HEK293 (cell line): ENCODE measurements around the gene GID8.

Experiments
- CTCF ChIA-PET: fragments of 350-600 bp; formaldehyde crosslinking; extraction: SDS; loops from one replicate; lab custom pipeline; 2021; ENCODE audit warnings: antibody characterized with exemption; lab: Yijun Ruan, JAX
- POLR2A ChIA-PET: fragments of 300-600 bp; formaldehyde crosslinking; extraction: SDS; loops from one replicate; lab custom pipeline; 2020; ENCODE audit warnings: antibody characterized with exemption, inconsistent platforms; lab: Yijun Ruan, JAX
- H3K27ac ChIP-seq: fragments of 200-500 bp; sonication (Bioruptor generic); 2 replicates; pipeline ENCODE4 v1.5.1; 2014; ENCODE audit warnings: low read depth, low read length, control low read depth, inconsistent platforms; ENCODE audit errors: extremely low read depth
- H3K36me3 ChIP-seq, 2 experiments: fragments of 200-500 bp in 1 of 2; sonication (Bioruptor generic) in 1 of 2; 1 replicate in 1 of 2; 2 replicates in 1 of 2; pipeline ENCODE4 v1.5.1; 2014 to 2017; ENCODE audit warnings: inconsistent platforms in 2 of 2, low read length in 2 of 2; ENCODE audit not compliant: control insufficient read depth in 2 of 2, insufficient read depth in 1 of 2
- H3K4me1 ChIP-seq: fragments of 200-500 bp; sonication (Bioruptor generic); 2 replicates; pipeline ENCODE4 v1.5.1; 2014; ENCODE audit warnings: mild to moderate bottlenecking, low read length, inconsistent platforms; ENCODE audit not compliant: control insufficient read depth, insufficient read depth
- H3K4me3 ChIP-seq: 2 replicates; pipeline ENCODE4 v1.5.1; 2011; ENCODE audit warnings: low read depth, mild to moderate bottlenecking, control low read depth, low read length, moderate library complexity
- H3K9me3 ChIP-seq: fragments of 200-500 bp; sonication (Bioruptor generic); 2 replicates; pipeline ENCODE4 v1.5.1; 2014; ENCODE audit warnings: low read depth, low read length, inconsistent platforms; ENCODE audit not compliant: control insufficient read depth, insufficient read depth
- CTCF ChIP-seq: fragments of 450-650 bp; formaldehyde crosslinking; IDR thresholded peaks from 2 replicates; pipeline ENCODE4 v1.5.1; 2016; ENCODE audit warnings: missing biosample characterization, missing genetic modification characterization
- PRDM1 ChIP-seq: fragments of 450-650 bp; formaldehyde crosslinking; IDR thresholded peaks from 2 replicates; pipeline ENCODE4; 2016; ENCODE audit warnings: missing biosample characterization, missing genetic modification characterization
- SALL2 ChIP-seq: fragments of 450-650 bp; formaldehyde crosslinking; IDR thresholded peaks from 2 replicates; pipeline ENCODE4 v1.5.0; 2017; ENCODE audit warnings: missing biosample characterization, mild to moderate bottlenecking, missing genetic modification characterization, borderline replicate concordance
- SCRT2 ChIP-seq: fragments of 450-650 bp; formaldehyde crosslinking; IDR thresholded peaks from 2 replicates; pipeline ENCODE4 v1.5.1; 2016; ENCODE audit warnings: missing biosample characterization, missing genetic modification characterization
- YY2 ChIP-seq: fragments of 450-650 bp; formaldehyde crosslinking; IDR thresholded peaks from 2 replicates; pipeline ENCODE4 v1.5.1; 2016; ENCODE audit warnings: missing biosample characterization, missing genetic modification characterization
- ZBTB11 ChIP-seq: fragments of 450-650 bp; formaldehyde crosslinking; conservative IDR thresholded peaks from 2 replicates; pipeline ENCODE4 v1.5.1; 2016; ENCODE audit warnings: low read depth, missing biosample characterization, missing genetic modification characterization
- ZBTB7A ChIP-seq: fragments of 450-650 bp; formaldehyde crosslinking; IDR thresholded peaks from 2 replicates; pipeline ENCODE4 v1.5.1; 2016; ENCODE audit warnings: low read depth, missing biosample characterization, missing genetic modification characterization
- ZNF133 ChIP-seq: fragments of 450-650 bp; formaldehyde crosslinking; IDR thresholded peaks from 2 replicates; pipeline ENCODE4 v1.5.1; 2016; ENCODE audit warnings: missing biosample characterization, missing genetic modification characterization
- ZNF146 ChIP-seq: fragments of 450-650 bp; formaldehyde crosslinking; IDR thresholded peaks from 2 replicates; pipeline ENCODE4 v1.5.1; 2016; ENCODE audit warnings: missing biosample characterization, missing genetic modification characterization
- ZNF16 ChIP-seq: fragments of 450-650 bp; formaldehyde crosslinking; IDR thresholded peaks from 2 replicates; pipeline ENCODE4 v1.5.1; 2016; ENCODE audit warnings: low read depth, missing biosample characterization, missing genetic modification characterization
- ZNF19 ChIP-seq: fragments of 450-650 bp; formaldehyde crosslinking; IDR thresholded peaks from 2 replicates; pipeline ENCODE4; 2016; ENCODE audit warnings: missing biosample characterization, missing genetic modification characterization, low read depth
- ZNF23 ChIP-seq: fragments of 450-650 bp; formaldehyde crosslinking; IDR thresholded peaks from 2 replicates; pipeline ENCODE4 v1.5.1; 2016; ENCODE audit warnings: missing biosample characterization, missing genetic modification characterization, borderline replicate concordance
- ZNF239 ChIP-seq: fragments of 450-650 bp; formaldehyde crosslinking; IDR thresholded peaks from 2 replicates; pipeline ENCODE4 v1.5.1; 2016; ENCODE audit warnings: missing biosample characterization, missing genetic modification characterization
- ZNF302 ChIP-seq: fragments of 450-650 bp; formaldehyde crosslinking; IDR thresholded peaks from 2 replicates; pipeline ENCODE4 v1.5.1; 2016; ENCODE audit warnings: missing biosample characterization, missing genetic modification characterization, low read depth
- ZNF354C ChIP-seq: fragments of 450-650 bp; formaldehyde crosslinking; IDR thresholded peaks from 2 replicates; pipeline ENCODE4 v1.5.1; 2016; ENCODE audit warnings: missing biosample characterization, missing genetic modification characterization, low read depth, borderline replicate concordance
- ZNF423 ChIP-seq: fragments of 450-650 bp; formaldehyde crosslinking; IDR thresholded peaks from 2 replicates; pipeline ENCODE4 v1.5.1; 2016; ENCODE audit warnings: missing biosample characterization, missing genetic modification characterization
- ZNF518A ChIP-seq: fragments of 450-650 bp; formaldehyde crosslinking; conservative IDR thresholded peaks from 2 replicates; pipeline ENCODE4 v1.5.1; 2016; ENCODE audit warnings: low read depth, missing biosample characterization, missing genetic modification characterization
- ZNF555 ChIP-seq: fragments of 450-650 bp; formaldehyde crosslinking; conservative IDR thresholded peaks from 2 replicates; pipeline ENCODE4 v1.5.1; 2017; ENCODE audit warnings: missing biosample characterization, mild to moderate bottlenecking, missing genetic modification characterization, inconsistent platforms
- ZNF558 ChIP-seq: fragments of 450-650 bp; formaldehyde crosslinking; IDR thresholded peaks from 2 replicates; pipeline ENCODE4 v1.5.1; 2016; ENCODE audit warnings: missing biosample characterization, missing genetic modification characterization
- ZNF596 ChIP-seq: fragments of 450-650 bp; IDR thresholded peaks from 2 replicates; pipeline ENCODE4 v1.5.0; 2018; ENCODE audit warnings: missing biosample characterization, mild to moderate bottlenecking, missing genetic modification characterization, moderate library complexity
- ZNF629 ChIP-seq: fragments of 450-650 bp; formaldehyde crosslinking; IDR thresholded peaks from 2 replicates; pipeline ENCODE4 v1.5.1; 2017; ENCODE audit warnings: missing biosample characterization, missing genetic modification characterization
- ZNF654 ChIP-seq: fragments of 450-650 bp; formaldehyde crosslinking; IDR thresholded peaks from 2 replicates; pipeline ENCODE4 v1.5.1; 2016; ENCODE audit warnings: low read depth, missing biosample characterization, missing genetic modification characterization
- ZSCAN5A ChIP-seq: fragments of 450-650 bp; formaldehyde crosslinking; IDR thresholded peaks from 2 replicates; pipeline ENCODE4 v1.5.1; 2016; ENCODE audit warnings: missing biosample characterization, missing genetic modification characterization
- TF ChIP-seq, protein P1 (sequence below): fragments of 450-650 bp; formaldehyde crosslinking; IDR thresholded peaks from 2 replicates; pipeline ENCODE4 v1.5.1; 2016; ENCODE audit warnings: missing biosample characterization, missing genetic modification characterization

The GID8 gene

DNA sequence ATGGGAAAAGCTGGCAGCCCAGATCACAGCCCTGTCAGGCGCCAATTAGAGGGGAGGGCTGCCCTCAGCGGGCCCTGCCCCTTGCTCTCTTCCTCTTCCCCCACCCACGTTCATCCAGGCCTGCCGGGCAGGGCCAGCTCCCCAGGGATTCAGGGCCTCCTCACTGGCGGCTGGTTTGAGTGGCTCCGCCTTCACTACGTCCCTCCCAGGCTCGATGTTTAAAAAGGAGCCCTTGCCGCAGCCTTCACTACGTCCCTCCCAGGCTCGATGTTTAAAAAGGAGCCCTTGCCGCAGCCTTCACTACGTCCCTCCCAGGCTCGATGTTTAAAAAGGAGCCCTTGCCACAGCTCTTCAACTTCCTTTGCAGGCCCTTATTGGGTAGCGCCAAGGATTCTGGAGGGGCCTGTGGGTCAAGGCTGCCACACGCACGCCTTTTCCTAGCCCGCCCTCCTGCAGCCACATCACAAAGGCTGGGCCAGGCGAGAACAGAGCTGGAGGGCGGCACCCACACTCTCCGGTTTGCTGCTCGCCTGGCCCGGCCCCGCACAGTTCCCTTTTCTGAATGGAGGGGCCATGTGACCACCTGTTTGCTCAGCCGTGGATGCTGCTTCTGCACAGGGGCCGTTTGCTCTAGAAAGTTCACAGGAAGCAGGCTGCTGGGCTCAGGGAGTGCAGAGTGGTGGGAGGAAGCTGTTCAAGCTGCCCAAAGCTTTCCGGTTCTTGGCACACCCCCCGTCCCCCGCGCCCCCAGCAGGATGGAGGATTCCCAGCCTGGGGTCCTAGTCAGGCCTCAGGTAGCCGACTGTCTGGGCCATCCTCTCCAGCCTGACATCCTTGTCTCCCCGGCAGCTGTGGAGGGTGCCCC, 16.1 kb downstream of the GID8 start:
- H3K27ac ChIP-seq: no peak overlapping the region
- CTCF ChIA-PET: interaction anchor here (1.2 kb wide), 1 partner anchor 1167 kb away, joined by 3 read pairs; no protein-coding TSS in a partner anchor
- no peaks in the 10 kb centered on the region for H3K9me3 ChIP-seq
- POLR2A ChIA-PET: interaction anchor here (1.2 kb wide), 1 partner anchor 16 kb away, joined by 3 read pairs; the partner anchor contains the start of gene GID8
- peaks cover 0 to 16% of the 10 kb centered on the region in 2 experiments; a peak in 1 of 3 replicates for H3K36me3 ChIP-seq
- no peak overlapping the region for H3K4me3 ChIP-seq
- no peaks in the 10 kb centered on the region for H3K4me1 ChIP-seq
- TF ChIP-seq YY2 (tag by site-specific recombination): no peak
- no peak for TF ChIP-seq ZBTB7A (tag by site-specific recombination)
- TF ChIP-seq, protein P1, sequence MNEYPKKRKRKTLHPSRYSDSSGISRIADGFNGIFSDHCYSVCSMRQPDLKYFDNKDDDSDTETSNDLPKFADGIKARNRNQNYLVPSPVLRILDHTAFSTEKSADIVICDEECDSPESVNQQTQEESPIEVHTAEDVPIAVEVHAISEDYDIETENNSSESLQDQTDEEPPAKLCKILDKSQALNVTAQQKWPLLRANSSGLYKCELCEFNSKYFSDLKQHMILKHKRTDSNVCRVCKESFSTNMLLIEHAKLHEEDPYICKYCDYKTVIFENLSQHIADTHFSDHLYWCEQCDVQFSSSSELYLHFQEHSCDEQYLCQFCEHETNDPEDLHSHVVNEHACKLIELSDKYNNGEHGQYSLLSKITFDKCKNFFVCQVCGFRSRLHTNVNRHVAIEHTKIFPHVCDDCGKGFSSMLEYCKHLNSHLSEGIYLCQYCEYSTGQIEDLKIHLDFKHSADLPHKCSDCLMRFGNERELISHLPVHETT (tag by site-specific recombination): no peak
- TF ChIP-seq ZNF596: no peak
- no peak for TF ChIP-seq ZNF354C (tag by site-specific recombination)
- TF ChIP-seq ZNF629: no peak
- no peak for TF ChIP-seq ZNF558 (tag by site-specific recombination)
- no peak for TF ChIP-seq ZNF518A (tag by site-specific recombination)
- no peak for TF ChIP-seq PRDM1 (tag by site-specific recombination)
- no peak for TF ChIP-seq ZNF23 (tag by site-specific recombination)
- TF ChIP-seq ZNF555 (tag by site-specific recombination): no peak
- no peak for TF ChIP-seq CTCF (tag by site-specific recombination)
- peak; percentile 97 for TF ChIP-seq SCRT2 (tag by site-specific recombination)
- no peak for TF ChIP-seq ZSCAN5A (tag by site-specific recombination)
- TF ChIP-seq ZNF146 (tag by site-specific recombination): no peak
- no peak for TF ChIP-seq ZBTB11 (tag by site-specific recombination)
- TF ChIP-seq ZNF423 (tag by site-specific recombination): peak; percentile 85
- TF ChIP-seq ZNF239: no peak
- TF ChIP-seq ZNF16 (tag by site-specific recombination): no peak
- TF ChIP-seq ZNF654 (tag by site-specific recombination): no peak
- TF ChIP-seq ZNF133 (tag by site-specific recombination): no peak
- no peak for TF ChIP-seq ZNF302 (tag by site-specific recombination)
- TF ChIP-seq SALL2: no peak
- no peak for TF ChIP-seq ZNF19 (tag by site-specific recombination)
